ENCODE measurements around the gene SLC23A3.
"Not testable (repeated sequence)": the region's sequence is repeated elsewhere in the genome, so short reads cannot be mapped to it uniquely, and the experiment has no call there.

The SLC23A3 gene

GRCh38 chr2:219205165-219205538 is 35.3 kb upstream of the SLC23A3 start:
- in situ Hi-C loops (cut with HindIII; ENCODE audit: low sequenced_read_pairs) = no loop called here
- no peak overlapping the region for H3K4me3 ChIP-seq (ENCODE audit: low read depth, low read length)
- TF ChIP-seq CTCF (IDR thresholded peaks at IDR 0.05; ENCODE audit: low read depth, low read length, missing control alignments) = no peak
- DNase-seq (ENCODE audit: low read depth) = no peak

GRCh38 chr2:219204425-219205164 is 34.8 kb upstream of the SLC23A3 start:
- no peak overlapping the region for H3K4me3 ChIP-seq (ENCODE audit: low read depth, low read length)
- in situ Hi-C loops (cut with HindIII; ENCODE audit: low sequenced_read_pairs) = no loop called here
- no peak for TF ChIP-seq CTCF (IDR thresholded peaks at IDR 0.05; ENCODE audit: low read depth, low read length, missing control alignments)
- no peak for DNase-seq (ENCODE audit: low read depth)

GRCh38 chr2:219201331-219201730 is 31.5 kb upstream of the SLC23A3 start:
- DNase-seq (ENCODE audit: low read depth); H3K4me3 ChIP-seq (ENCODE audit: low read depth, low read length); in situ Hi-C loops (cut with HindIII; ENCODE audit: low sequenced_read_pairs): not testable (repeated sequence)

GRCh38 chr2:219200502-219201326 is 30.9 kb upstream of the SLC23A3 start:
- DNase-seq (ENCODE audit: low read depth); H3K4me3 ChIP-seq (ENCODE audit: low read depth, low read length); in situ Hi-C loops (cut with HindIII; ENCODE audit: low sequenced_read_pairs): not testable (repeated sequence)

- H3K4me3 ChIP-seq (ENCODE audit: low read depth, low read length) = no peak overlapping the region
- no peak for DNase-seq (ENCODE audit: low read depth)
- TF ChIP-seq CTCF (IDR thresholded peaks at IDR 0.05; ENCODE audit: low read depth, low read length, missing control alignments) = no peak
- in situ Hi-C loops (cut with HindIII; ENCODE audit: low sequenced_read_pairs) = no loop called here
These were observed 29.8 kb upstream of the SLC23A3 start for GRCh38 chr2:219199470-219200211.

- H3K4me3 ChIP-seq (ENCODE audit: low read depth, low read length) = no peak overlapping the region
- in situ Hi-C loops (cut with HindIII; ENCODE audit: low sequenced_read_pairs) = no loop called here
- DNase-seq (ENCODE audit: low read depth) = no peak
- TF ChIP-seq CTCF (IDR thresholded peaks at IDR 0.05; ENCODE audit: low read depth, low read length, missing control alignments) = no peak
These were observed 29.1 kb upstream of the SLC23A3 start for GRCh38 chr2:219198974-219199373.

GRCh38 chr2:219197388-219197787 is 27.6 kb upstream of the SLC23A3 start:
- in situ Hi-C loops (cut with HindIII; ENCODE audit: low sequenced_read_pairs) = no loop called here
- H3K4me3 ChIP-seq (ENCODE audit: low read depth, low read length) = no peak overlapping the region
- TF ChIP-seq CTCF (IDR thresholded peaks at IDR 0.05; ENCODE audit: low read depth, low read length, missing control alignments) = no peak
- DNase-seq (ENCODE audit: low read depth) = no peak

All from astrocyte of the cerebellum (primary cell).